ENCODE measurements around the gene ZCCHC14.

ZCCHC14 gene

DNA sequence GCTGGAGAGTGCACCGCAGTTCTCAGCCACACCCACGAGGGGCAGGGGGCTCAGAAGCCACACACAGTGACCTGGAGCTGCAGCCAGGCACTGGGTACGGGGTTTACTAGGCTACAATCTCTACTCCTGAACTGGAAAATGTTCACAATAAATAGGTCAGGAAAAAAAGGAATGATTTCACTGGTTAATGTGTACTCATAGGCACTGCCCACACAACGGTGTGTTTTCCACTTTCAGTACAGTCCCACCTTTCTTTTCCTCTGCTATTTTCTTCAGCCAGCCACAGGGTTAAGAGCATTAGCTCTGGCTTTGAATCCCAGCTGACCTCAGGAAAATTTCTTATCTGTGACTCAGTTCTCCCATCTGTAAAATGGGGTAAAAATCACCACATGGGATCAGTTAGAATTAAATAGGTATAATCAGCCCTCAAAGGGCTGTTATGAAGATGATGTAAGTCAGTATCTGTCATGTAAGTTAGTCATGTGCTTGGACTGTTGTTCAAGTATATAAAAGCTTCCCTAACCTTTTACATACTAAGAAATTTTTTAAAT is 35.7 kb downstream of the ZCCHC14 start:
- no peak for DNase-seq (ENCODE audit: low read depth)

DNA sequence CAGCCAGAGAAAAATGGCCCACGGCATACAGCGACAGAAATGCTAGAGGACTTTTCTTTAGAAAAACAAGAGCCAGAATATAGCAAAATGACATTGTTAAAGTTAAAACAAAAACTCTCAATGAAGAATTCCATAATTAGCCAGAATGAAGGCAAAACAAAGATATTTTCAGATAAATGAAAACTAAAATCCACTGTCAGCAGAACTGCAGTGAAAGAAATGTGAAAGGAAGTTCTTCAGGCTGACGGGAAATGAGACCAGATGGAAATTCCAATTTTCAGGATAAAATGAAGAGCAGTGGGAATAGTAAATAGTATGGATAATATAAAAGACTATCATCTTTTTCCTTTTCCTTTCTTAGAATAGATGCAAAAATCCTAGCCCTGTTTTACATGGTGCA is 38.4 kb downstream of the ZCCHC14 start:
- no peak for DNase-seq (ENCODE audit: low read depth)

DNA sequence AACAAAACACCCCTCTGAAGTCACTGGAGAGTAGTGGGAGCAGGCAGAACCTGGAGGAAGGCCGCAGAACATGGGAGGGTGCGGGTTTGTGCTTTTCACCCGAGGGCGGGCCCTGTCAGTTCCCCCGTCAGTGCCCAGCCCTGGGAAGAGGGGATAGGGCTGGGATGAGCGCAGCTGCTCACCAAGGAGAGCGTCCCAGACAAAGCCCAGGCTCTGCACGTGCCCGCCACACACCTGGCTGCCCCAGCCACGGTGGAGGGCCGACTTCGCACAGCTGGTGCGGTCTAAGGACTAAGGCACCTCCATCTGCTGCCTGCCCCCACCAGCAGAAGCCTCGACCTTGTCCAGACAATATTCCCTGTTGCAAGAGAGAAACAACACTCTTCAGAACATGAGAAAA is 39.5 kb downstream of the ZCCHC14 start:
- no peak for DNase-seq (ENCODE audit: low read depth)

DNA sequence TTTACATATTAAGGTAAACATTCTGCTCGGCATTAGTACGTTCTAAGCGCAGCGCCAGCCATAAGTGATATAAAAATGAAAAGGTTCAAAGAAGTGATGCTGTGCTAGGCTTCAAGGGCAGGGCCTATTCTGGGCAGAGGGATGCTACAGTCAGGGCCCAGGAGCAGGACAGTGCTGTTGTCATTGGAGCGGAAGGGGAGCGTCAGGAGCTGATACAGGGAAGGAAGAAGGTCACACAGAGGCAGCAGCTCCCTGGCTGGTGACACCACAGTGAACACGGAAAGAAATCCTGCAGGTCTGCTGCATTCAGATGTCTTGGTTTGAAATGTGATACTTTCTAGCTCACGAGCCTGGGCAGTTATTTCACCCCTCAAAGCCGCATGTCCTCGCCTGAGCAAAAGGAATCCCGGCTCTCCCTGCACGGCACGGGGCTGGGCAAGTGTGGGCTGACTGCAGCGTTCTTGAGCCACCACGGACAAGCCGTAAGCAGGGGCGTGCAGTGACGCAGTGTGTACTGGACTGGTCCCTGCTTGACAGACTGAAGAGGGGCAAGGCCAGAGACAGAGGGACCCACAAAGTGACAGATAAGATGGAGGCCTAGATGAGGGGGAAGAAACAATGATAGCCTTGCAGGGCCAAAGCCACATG is 41.1 kb downstream of the ZCCHC14 start:
- no peak for DNase-seq (ENCODE audit: low read depth)

DNA sequence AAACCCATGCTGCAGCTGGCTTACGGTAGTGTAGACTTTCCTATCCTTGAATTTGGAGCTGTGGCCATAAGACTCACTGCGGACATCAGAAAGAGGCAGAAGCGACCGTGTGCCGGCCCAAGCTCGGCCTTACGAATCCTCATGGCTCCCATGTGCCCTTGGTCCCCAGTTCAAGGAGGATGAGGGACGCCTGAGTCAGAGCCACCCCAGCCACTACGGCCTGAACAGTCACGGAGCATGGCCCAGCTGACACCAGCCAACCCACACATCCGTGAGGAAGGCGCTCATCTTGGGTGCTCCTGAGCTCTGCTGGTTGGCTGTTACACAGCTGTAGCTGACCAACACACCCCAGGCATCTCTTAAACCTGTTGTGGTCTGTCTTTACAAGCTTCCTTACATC is 44.0 kb downstream of the ZCCHC14 start:
- no peak for DNase-seq (ENCODE audit: low read depth)

DNA sequence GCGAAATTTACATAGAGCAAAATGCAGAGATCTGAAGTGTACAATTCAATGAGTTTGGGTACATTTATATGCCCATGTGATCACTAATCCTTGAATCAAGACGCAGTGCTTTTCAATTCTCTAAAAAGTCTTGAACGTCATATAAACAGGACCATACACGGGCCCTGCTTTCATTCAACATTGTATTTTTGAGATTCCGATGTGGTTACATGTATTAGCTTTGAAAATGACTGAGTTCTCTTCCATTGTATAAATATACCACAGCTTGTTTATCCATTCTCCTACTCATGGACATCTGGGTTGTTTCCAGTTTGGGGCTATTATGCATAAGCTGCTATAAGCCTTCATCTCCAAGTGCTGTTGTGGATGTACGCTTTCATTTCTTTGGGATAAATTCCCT is 45.5 kb downstream of the ZCCHC14 start:
- no peak for DNase-seq (ENCODE audit: low read depth)

DNA sequence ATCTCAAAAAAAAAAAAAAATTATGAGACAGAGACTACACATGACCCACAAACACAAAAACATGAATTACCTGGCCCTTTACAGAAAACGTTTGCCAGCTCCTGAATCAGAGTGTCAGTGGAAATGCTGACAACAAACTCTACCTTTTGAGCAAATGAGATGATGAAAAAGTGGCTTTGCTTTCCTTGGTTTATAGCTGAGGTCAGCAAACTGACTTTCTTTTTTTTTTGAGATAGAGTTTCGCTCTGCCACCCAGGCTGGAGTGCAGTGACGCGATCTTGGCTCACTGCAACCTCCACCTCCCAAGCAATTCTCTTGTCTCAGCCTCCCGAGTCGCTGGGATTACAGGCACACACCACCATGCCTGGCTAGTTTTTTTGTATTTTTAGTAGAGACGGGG is 46.3 kb downstream of the ZCCHC14 start:
- no peak for DNase-seq (ENCODE audit: low read depth)

DNA sequence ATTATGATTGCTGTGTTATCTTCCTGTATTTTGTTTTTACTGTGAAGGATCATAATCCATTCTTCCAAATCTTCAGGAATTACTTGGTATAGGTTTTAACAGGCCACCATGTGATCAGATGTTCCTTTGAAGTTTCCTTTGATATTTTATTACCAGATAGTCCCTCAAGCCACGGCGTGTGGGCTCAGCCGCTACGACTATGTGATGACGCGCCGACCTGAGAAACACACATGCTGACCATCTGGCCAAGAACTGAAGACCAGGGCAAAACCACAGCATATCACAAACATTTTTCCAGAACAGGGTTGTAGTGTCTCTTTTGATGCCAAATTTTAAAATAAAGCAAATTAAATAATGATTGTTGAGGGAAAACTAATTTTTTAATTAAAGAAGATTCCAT is 47.3 kb downstream of the ZCCHC14 start:
- no peak for DNase-seq (ENCODE audit: low read depth)

DNA sequence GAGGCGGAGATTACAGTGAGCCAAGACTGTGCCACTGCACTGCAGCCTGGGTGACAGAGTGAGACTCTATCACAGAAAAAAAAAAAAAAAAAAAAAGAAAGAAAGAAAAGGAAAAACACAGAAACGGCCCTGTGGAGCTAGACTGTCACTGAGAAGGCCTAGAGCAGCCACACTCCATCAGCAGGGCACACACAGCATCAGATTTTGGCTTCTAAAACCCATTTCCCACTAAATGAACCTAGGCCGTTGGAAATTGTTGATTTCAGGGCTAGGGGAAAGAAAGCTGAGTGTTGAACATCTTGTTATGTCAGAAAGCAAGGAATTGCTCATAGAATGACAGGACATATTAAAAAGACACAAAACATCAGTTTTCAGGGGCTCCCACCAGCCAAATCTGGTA is 48.9 kb downstream of the ZCCHC14 start:
- DNase-seq (ENCODE audit: low read depth), result no peak

DNA sequence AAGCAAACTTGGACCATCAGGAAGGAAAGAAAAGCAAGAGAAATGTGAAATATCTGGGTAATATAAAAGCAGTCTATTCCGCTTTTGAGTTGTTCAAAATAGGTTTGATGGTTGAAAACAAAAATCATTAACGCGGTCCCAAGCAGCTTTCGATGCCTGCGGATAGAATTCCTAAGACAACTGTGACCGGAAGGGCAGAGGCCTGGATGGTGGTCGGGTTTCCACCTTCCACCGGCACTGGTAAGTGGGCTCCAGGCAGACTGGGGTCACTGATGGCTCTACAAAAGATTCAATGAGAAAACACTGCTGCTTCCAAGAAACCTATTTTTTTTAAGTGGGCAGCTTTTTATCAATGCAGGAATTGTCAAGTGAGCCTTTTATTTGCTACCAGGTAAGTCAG is 49.8 kb downstream of the ZCCHC14 start:
- no peak for DNase-seq (ENCODE audit: low read depth)

DNA sequence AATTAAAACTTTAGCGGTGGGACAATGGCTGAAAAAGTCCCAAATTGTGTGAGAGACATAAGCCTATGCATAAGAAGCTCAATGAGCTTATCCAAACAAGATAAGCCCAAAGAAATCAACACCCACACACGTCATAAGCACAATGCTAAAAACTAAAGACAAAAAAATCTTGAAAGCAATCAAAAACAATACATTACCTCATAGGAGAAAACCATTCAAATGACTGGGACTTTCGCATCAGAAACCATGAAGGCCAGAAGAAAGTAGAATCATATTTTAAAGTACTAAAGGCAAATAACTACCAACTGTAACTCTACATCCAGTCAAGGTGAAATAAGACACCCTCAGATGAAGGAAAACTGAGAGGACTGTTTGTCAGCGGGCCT is 50.2 kb downstream of the ZCCHC14 start:
- no peak for DNase-seq (ENCODE audit: low read depth)

DNA sequence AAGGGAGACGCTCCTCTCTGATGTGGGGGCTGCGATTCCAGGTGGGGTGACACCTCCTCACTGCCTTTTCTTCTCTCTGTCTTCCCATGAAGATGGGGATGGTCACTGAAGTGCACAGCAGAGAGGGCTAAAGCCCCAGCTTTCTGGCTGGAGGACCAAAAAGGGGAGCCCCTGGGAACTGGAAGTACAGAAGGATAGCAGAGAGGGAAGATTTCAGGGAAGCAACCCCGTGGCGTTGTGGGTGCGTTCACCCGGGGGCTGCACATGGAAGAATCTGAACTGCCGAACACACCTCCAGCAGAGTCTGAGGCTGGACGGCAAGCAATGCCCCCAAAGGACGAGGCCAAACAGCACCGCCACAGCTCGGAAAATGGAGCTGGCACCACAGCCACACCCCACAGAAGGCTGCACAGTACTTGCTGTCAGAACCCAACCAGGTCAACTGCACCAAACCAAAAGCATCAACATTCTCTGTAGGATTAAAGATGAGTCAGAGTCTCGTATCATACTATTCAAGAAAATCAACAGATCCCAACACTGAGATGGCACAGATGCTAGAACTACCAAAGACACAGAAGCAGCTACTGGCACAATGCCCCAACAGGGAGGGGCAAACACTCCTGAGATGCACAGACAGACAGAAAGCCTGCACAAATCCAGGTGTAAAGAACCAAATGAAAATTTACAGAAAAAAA is 50.8 kb downstream of the ZCCHC14 start:
- no peak for DNase-seq (ENCODE audit: low read depth)

DNA sequence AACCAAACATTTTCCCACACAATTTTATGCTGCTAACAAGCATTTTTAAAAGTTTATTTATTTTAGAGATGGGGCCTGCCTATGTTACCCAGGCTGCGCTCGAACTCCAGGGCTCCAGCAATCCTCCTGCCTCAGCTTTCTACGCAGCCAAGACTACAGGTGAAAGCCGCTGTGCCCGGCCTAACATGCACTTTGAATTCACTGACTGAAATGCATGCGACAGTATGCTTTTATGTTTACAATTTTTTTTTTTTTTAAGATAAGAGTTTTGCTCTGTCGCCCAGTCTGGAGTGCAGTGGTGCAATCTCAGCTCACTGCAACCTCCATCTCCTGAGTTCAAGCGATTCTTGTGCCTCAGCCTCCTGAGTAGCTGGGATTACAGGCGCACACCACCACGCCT is 52.9 kb downstream of the ZCCHC14 start:
- no peak for DNase-seq (ENCODE audit: low read depth)

DNA sequence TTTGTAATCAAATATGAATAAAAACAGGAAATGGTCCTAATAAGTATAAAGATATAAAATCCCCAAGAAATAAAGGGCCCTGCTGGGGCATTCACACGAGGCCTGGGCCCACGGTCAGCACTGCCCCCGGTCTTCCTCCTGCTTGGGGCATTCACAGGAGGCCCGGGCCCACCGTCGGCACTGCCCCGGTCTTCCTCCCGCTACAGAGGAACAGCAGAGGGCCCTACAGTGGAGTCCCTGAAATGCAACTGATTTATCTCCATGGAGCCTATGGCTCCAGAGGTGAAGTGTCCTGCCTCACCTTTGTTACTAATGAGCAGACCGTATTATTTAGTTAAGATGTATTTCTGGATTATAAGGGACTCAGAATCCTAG is 54.2 kb downstream of the ZCCHC14 start:
- no peak for DNase-seq (ENCODE audit: low read depth)

DNA sequence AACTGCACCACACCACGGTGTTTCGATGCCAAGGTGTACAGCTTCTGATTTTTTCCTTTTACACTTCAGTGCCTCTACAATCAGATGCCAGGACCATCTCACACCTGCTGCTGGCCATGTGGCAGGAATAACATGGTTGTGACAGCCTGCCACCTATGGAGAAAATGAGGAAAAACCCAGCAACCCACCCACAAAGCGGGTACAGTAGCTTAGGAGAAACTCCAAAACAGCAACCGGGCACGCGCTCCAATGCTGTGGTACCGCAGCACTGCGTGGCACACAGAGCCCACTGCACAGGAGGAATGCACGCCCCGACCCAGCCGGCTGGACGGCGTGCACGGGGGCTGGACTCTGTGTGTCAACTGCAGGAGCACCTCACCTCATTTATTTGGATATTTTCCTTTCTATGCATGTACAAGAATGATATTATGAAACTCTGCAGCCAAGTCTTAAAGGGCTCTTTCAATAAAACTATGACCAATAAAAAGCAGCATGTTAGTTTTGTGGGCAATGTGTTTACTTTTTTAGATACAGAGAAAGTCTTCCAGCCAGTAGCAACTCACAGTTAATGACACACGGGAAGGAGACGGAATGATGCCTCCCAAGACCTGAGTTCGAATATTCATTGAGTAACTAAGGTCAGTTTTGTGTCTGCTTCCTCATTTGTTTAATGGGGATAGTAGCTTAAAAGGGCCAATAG is 54.8 kb downstream of the ZCCHC14 start:
- no peak for DNase-seq (ENCODE audit: low read depth)

DNA sequence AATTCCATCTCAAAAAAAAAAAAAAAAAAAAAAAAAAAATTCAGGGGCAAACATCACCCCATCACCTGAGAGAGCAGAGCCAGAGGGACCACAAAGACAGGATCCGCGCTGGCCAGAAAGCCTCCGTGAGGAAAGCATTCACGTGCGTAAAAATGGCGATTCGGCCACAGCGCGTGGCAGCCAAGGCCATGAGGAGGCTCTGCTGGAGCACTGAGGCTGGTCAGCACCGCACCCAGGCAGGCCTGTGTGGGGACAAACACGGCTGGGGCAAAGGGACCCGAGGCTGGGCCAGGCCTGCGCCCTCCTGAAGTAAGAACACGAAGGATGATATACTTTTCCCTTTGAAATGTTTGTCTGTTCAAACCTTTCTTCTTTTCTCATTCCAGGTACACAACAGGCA is 55.5 kb downstream of the ZCCHC14 start:
- DNase-seq (ENCODE audit: low read depth), result no peak

DNA sequence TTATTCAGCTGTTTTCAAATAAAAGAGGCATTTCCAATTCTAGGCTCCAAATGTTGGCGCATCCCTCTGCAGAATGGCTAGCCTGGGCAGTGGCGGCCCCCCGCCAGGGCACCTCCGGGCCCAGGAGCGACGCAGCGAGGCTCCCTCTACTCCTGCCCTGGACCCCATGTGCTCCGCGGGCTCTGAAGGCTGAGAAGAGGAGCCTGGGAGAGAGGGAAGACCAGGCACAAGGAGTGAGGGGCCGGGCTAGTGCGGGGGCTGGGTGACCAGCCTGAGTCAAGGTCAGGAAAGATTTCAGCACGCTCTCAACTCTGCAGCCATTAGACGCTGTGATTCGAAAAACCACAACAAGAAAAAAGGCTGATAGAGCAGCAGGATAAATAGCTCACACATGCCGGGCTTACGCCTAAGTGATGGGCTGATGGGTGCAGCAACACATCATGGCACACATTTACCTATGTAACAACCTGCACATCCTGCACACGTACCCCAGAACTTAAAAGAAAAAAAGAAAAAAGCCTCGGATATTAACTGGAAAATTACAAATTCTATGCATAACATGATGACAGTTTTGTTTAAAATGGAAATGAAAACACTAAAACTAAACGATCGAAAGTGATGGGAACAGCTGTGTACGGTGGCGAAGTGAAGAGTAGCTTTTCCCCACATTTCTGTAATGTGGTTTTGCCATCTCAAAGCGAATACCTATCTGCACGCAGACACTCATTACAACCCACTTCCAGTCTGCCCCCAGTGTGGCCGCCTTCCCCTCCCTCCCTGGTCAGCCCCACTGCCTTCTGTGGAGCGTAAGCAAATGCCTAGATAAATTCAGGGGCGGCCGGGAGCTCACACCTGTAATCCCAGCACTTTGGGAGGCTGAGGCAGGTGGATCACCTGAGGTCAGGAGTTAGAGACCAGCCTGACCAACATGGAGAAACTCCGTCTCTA is 56.3 kb downstream of the ZCCHC14 start:
- DNase-seq (ENCODE audit: low read depth), result peak; percentile 17

DNA sequence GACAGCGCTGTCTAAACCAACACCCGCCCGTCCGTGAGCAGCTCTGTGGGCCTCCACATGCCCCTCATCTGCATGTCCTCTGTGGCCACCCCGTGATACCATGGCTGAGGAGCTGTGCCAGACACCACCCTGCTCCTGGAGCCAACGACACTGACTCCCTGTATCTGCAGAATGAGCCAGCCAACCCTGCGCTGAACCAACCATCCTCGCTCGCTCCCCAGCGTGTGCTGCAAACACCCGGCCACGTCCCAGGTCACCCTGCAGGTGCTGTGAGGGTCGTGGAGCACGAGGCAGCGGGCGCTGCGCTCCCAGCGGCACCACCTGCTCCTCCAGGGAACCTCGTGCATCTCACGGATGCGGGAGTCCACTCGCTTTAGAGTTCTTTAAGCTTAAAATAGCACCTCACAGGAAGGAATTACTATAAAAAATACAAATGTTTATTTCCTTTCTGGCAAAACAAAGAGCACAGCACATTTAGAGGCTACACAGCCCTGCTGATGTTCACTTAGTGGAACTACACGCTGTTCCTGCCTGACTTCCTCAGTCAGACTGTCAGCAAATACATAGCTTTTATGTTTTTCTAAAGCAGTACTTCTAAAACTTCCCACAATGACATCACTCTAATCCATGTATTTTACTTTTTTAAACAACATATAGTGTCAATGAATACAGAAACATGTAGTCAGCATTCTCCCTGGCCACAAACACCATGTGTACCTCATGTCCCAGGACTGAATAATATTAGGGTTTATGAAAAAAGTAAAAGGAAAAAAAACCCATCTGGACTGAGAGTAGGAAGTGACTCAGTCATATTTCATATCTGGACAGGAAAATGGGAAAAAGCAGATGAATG is 57.2 kb downstream of the ZCCHC14 start:
- peak; percentile 47 for DNase-seq (ENCODE audit: low read depth)

DNA sequence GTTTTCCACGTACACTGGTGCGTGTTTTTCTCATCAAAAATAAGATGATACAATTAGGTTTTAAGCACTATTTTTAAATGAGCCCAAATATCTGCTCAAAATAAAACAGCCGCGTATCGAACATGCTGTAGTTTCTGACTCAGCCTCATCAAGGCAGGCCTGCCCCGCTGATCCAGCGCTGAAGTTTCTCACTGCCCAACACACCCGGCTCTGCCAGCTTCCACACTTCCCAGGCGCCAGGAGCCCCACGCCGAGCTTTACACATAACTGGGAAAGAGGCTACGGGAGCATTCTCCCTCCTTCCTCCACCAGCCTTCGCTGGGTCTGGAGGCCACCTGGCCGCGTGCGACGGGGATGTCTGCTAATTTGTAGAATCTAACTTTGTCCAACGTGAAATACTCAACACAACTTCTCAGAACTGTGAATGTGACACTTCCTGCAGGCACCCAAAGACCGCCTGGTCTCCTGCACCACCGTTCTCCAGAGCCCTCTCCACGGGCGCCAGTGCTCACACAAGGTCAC is 58.6 kb downstream of the ZCCHC14 start:
- DNase-seq (ENCODE audit: low read depth), result peak; percentile 17

DNA sequence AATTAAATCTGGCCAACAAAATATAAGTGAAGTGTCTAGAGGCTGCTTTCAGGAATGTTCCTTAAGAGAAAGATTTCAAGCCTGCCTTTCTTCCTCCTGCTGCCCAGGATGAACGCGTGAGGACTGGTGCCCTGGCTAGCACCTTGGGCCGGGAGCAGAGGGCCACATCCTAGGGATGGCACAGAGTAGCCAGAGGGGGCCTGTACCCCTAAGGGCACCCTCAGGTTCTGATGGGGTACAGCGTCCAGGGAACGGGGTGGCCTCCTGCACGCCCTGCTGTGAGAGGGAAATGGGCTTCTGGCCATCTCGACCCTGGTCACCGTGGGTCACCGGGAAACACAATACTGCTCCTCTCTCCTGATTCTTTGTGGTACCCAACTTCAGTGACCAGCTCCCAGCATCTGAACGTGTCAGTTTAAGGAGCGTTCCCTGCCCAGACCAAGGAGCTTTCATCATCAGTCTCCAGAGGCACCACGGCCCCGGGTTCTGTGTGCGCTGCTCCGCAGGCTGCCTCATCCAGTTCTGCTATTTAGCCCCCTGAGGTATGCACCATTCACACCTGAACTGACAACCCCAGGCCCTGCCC is 60.4 kb downstream of the ZCCHC14 start:
- no peak for DNase-seq (ENCODE audit: low read depth)

DNA sequence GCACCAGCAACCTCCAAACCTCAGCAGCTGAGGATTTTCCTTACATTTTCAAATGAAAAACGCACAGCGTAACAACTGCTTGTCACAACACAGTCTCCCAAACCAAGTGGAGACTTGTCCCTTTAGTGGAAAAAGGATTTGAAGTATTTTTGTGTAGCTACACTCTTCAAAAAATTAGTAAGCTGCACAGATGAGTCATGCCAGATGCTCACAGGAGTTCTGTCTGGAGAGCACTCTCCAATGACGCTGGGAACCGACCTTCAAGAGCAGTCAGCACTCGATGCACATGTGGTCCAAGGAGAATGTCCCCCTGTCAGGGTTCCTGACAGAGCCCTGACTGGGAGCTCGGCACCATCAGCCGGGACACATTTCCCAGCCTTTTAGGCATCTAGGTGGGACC is 60.9 kb downstream of the ZCCHC14 start:
- DNase-seq (ENCODE audit: low read depth), result peak; percentile 47

Data from GM04504 (cell line).